Muscle layer of duodenum (tissue), 2 donors: Measurements from ENCODE around the gene DLX2.

Experiments used
- H3K27ac ChIP-seq: one replicate; pipeline ENCODE4 v1.7.0; 2013; ENCODE audit warnings: mild to moderate bottlenecking, low read length
- H3K27me3 ChIP-seq: one replicate; pipeline ENCODE4 v1.7.0; 2013; ENCODE audit warnings: low read depth, mild to moderate bottlenecking, control low read depth, low read length
- H3K36me3 ChIP-seq, 2 donors: one replicate each; pipeline ENCODE4 v1.7.0; 2013; ENCODE audit warnings: low read length in 2 of 2, control low read depth in 1 of 2, mild to moderate bottlenecking in 1 of 2; ENCODE audit not compliant: insufficient read depth in 2 of 2, control insufficient read depth in 1 of 2
- H3K4me1 ChIP-seq, 2 donors: one replicate each; pipeline ENCODE4 v1.7.0; 2013; ENCODE audit warnings: low read length in 2 of 2, mild to moderate bottlenecking in 2 of 2, control low read depth in 1 of 2, moderate library complexity in 1 of 2; ENCODE audit not compliant: insufficient read depth in 2 of 2, control insufficient read depth in 1 of 2
- H3K4me3 ChIP-seq, 2 donors: one replicate each; pipeline ENCODE4 v1.7.0; 2013; ENCODE audit warnings: low read length in 2 of 2, low read depth in 1 of 2, mild to moderate bottlenecking in 1 of 2
- H3K9me3 ChIP-seq, 2 donors: one replicate each; pipeline ENCODE4 v1.7.0; 2013; ENCODE audit warnings: low read length in 2 of 2, control low read depth in 1 of 2, mild to moderate bottlenecking in 1 of 2; ENCODE audit not compliant: control insufficient read depth in 1 of 2
- donor health status: healthy.

The DLX2 gene

DNA sequence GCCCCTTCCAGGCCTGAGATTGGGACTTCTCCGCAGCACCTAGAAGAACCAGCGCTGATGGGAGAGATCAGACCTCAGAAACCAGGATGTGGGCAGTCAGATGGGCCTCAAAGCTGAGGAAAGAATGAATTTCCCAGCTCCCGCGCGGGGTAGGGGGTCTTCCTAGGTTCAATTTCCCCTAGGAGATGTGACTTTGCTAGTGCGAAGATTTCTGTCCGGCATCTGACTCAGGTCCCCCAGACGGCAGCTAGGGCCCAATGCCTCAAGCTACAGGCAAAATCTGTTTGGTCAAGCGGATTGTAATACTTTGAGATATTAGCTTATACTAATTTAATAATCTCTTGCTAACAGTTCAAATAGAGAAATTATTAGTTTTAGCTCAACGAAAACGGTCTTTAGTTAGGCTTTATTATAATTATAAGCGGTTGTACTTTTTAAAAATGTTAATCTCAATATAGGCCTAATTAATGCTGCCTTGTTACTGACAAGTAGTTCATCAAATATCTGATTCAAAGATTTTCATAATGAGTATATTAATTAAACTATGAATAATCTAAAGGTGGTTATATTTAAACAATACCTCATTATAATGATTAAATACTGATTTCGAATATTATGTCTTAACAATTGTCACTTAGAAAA is 11.6 kb downstream of the DLX2 start:
- no peaks in the 10 kb centered on the region for H3K9me3 ChIP-seq

GRCh38 chr2:172090044-172090961 is 12.4 kb downstream of the DLX2 start:
- H3K4me3 ChIP-seq, result no peak overlapping the region
- H3K27ac ChIP-seq, result no peak overlapping the region
- H3K27me3 ChIP-seq, result peaks cover 96% of the 10 kb centered on the region
- H3K36me3 ChIP-seq, result no peaks in the 10 kb centered on the region
- peaks cover 4 to 33% of the 10 kb centered on the region in 2 donors for H3K4me1 ChIP-seq
- H3K9me3 ChIP-seq, result no peaks in the 10 kb centered on the region

More for the DNA sequence above, 11.6 kb downstream of the DLX2 start:
- Histone ChIP-seq H3K4me1 (peaks cover 4 to 33% of the 10 kb centered on the region in 2 donors), H3K27me3 (peaks cover 96% of the 10 kb centered on the region), H3K4me3 (no peak overlapping the region), H3K27ac (no peak overlapping the region), H3K36me3 (no peaks in the 10 kb centered on the region)

- Histone ChIP-seq H3K4me3 (no peak overlapping the region), H3K27ac (no peak overlapping the region), H3K36me3 (no peaks in the 10 kb centered on the region), H3K27me3 (peaks cover 96% of the 10 kb centered on the region), H3K4me1 (peaks cover 0 to 33% of the 10 kb centered on the region in 2 donors), H3K9me3 (no peaks in the 10 kb centered on the region)
Observed at GRCh38 chr2:172089633-172090032, 13.1 kb downstream of the DLX2 start.

DNA sequence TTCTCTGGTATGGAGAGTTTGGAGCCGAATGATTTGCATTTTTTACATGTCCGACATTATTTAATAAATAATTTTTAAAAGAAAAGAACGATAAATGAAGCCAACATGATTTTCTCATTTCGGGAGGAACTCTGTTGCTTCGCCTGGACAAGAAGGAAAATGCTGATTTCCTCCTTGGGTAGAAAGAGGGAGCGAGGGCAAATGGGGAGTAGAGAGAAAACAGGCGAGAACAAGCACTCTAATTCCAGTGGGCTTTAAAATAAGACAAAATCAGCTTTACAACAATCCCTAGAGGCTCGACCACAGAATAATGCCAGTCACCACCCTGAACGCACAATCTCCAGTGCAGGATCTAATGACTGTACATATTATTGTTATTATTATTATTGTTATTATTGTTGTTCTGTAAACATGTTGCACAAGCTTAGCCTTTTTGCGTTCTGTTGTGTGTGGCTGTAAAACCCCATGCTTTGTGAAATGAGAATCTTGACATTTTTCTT is 13.6 kb downstream of the DLX2 start:
- Histone ChIP-seq H3K4me1 (peaks cover 0 to 34% of the 10 kb centered on the region in 2 donors), H3K27me3 (peaks cover 98% of the 10 kb centered on the region), H3K27ac (no peak overlapping the region), H3K4me3 (no peak overlapping the region), H3K9me3 (no peaks in the 10 kb centered on the region), H3K36me3 (no peaks in the 10 kb centered on the region)

DNA sequence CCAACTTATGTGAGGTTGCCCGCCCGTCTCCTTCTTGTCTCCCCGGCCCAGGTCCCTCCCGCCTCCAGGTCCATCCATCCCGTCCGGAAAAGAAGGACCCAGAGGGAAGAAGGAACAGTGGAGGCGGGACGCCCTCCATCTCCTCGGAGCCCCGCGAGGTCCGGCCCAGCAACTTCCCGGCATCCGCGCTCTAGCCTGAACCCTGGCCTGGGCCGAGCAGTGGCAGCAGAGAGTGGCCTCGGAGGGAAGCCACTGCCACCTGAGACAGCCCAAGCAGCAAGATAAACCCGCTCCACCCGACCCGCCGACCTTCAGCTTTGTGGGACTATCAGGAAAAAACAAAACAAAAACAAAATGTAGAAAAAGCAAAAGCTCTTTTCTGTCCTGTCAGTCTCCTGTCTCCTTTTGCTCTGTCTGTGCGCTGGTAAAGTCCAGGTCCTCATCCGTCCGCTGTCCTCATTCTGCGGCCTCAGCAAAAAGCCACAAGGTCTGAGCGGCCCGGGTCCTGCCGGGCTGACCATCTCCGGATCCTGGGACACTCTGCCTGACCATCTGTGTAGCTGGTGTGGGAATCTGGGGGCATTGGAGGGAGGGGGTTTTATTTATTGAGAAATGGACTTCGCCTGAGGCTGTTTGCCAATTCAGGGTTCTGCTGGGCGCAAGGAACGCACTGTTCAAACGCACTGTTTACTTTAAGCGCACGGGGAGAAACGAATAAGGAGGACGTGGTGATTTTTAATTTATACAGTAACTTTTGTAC is 14.3 kb downstream of the DLX2 start:
- no peak overlapping the region for H3K27ac ChIP-seq
- H3K9me3 ChIP-seq, result no peaks in the 10 kb centered on the region
- no peak overlapping the region for H3K4me3 ChIP-seq
- no peaks in the 10 kb centered on the region for H3K36me3 ChIP-seq
- H3K4me1 ChIP-seq, result peaks cover 0 to 33% of the 10 kb centered on the region in 2 donors
- peaks cover 98% of the 10 kb centered on the region for H3K27me3 ChIP-seq

DNA sequence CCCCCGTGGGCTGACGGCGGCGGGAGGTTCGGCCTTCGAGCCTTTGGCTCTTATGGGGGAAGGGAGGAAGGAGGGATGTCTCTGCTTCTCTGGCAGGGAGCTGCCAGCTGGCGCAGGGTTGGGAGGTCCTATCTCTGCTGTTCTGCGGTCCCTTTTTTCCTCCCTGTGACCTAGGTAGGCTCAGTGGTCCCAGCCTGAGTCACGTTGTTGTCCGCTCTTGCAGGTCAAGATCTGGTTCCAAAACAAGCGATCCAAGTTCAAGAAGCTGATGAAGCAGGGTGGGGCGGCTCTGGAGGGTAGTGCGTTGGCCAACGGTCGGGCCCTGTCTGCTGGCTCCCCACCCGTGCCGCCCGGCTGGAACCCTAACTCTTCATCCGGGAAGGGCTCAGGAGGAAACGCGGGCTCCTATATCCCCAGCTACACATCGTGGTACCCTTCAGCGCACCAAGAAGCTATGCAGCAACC is 14.9 kb downstream of the DLX2 start:
- no peak overlapping the region for H3K27ac ChIP-seq
- no peaks in the 10 kb centered on the region for H3K9me3 ChIP-seq
- H3K27me3 ChIP-seq, result peaks cover 98% of the 10 kb centered on the region
- no peak overlapping the region for H3K4me3 ChIP-seq
- peaks cover 0 to 39% of the 10 kb centered on the region in 2 donors for H3K4me1 ChIP-seq
- no peaks in the 10 kb centered on the region for H3K36me3 ChIP-seq

- peaks cover 0 to 40% of the 10 kb centered on the region in 2 donors for H3K4me1 ChIP-seq
- H3K9me3 ChIP-seq, result no peaks in the 10 kb centered on the region
- H3K36me3 ChIP-seq, result no peaks in the 10 kb centered on the region
- peaks cover 98% of the 10 kb centered on the region for H3K27me3 ChIP-seq
- H3K4me3 ChIP-seq, result peak overlapping the region in 1 of 2 donors; percentile 65
- H3K27ac ChIP-seq, result no peak overlapping the region
Observed at GRCh38 chr2:172087207-172087779, 15.4 kb downstream of the DLX2 start.

DNA sequence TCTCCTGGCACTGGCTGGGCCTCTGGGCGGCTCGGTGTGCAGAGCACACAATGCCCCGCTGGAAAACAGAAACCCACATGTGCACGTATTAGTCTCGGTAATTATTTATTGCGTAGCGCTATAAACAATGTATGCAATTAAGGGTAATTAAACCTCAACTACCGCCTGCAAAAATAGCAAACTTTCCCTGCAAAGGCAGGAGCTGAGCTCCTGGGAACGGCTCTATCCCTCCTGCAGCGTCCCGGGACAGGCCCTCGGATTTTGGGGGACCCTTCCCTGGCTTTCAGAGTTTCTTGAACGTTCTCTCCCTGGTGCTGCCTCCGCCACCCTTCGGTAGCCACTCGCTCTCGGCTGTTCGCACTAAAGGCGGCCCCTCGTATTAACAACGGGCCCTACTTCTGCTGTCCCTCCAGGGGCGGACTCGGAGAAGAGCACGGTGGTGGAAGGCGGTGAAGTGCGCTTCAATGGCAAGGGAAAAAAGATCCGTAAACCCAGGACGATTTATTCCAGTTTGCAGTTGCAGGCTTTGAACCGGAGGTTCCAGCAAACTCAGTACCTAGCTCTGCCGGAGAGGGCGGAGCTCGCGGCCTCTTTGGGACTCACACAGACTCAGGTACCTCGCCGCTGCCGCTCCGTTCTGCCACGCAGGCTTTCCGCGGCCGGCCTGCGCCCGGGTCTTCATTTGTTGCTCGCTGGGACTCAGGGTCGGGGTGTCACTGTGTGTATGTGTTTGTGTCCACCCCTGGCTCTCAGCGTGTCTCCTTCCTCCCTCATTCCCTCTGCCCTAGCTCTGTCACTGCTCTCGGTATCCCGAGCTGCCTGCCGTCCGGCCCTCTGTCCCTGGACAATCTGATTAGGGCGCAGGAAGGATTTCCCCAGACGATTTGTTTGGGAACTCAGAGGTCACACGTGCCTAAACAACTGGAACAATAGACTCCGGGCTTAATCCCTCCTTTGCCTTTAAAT is 16.2 kb downstream of the DLX2 start:
- Histone ChIP-seq H3K27ac (no peak overlapping the region), H3K36me3 (no peaks in the 10 kb centered on the region), H3K4me1 (peaks cover 0 to 40% of the 10 kb centered on the region in 2 donors), H3K9me3 (no peaks in the 10 kb centered on the region), H3K4me3 (peak overlapping the region in 1 of 2 donors; percentile 65), H3K27me3 (peaks cover 98% of the 10 kb centered on the region)

GRCh38 chr2:172085460-172086159 is 17.1 kb downstream of the DLX2 start, which contains the start of gene DLX1:
DLX1 (plus strand) TSS chr2:172085507; CDS start chr2:172085678, 171 bp downstream.
- H3K4me3 ChIP-seq, result peak within 1 kb of the TSS; percentile 49 to 65
- peaks cover 99% of the 10 kb centered on the region for H3K27me3 ChIP-seq
- H3K27ac ChIP-seq, result no peak within 1 kb of the TSS
- H3K4me1 ChIP-seq, result peaks cover 0 to 40% of the 10 kb centered on the region in 2 donors
- no peaks in the 10 kb centered on the region for H3K9me3 ChIP-seq
- H3K36me3 ChIP-seq, result no peaks in the 10 kb centered on the region
